ENCODE data around the gene CTIF.

DNA sequence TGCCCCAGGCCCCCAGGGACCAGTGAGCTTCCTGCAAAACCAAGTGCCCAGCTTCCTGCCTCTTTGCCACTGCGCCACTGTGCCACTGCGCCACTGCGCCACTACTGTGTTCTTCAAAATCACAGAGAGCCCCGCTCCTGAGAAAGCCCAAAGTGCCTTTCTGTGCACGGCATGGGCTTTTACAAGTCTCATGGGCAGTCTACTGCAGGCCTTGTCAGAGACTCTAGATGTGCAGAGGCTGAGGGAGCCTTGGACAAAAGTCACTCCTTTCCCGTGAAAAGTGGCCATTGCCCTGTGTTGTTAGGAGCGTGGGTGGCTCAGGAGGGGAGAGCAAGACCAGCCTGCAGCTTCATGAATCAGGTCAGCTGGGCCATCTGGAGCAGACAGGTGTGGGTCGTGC is 231.4 kb downstream of the CTIF start:
- TF ChIP-seq, protein P1, sequence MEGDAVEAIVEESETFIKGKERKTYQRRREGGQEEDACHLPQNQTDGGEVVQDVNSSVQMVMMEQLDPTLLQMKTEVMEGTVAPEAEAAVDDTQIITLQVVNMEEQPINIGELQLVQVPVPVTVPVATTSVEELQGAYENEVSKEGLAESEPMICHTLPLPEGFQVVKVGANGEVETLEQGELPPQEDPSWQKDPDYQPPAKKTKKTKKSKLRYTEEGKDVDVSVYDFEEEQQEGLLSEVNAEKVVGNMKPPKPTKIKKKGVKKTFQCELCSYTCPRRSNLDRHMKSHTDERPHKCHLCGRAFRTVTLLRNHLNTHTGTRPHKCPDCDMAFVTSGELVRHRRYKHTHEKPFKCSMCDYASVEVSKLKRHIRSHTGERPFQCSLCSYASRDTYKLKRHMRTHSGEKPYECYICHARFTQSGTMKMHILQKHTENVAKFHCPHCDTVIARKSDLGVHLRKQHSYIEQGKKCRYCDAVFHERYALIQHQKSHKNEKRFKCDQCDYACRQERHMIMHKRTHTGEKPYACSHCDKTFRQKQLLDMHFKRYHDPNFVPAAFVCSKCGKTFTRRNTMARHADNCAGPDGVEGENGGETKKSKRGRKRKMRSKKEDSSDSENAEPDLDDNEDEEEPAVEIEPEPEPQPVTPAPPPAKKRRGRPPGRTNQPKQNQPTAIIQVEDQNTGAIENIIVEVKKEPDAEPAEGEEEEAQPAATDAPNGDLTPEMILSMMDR (IDR thresholded peaks at IDR 0.05) = no peak
- no peak for TF ChIP-seq ZFX (IDR thresholded peaks at IDR 0.05; ENCODE audit: borderline replicate concordance)

Data from 22Rv1 (cell line).